Measurements from ENCODE around the gene MYCT1.

MYCT1 gene

GRCh38 chr6:152716322-152716721, 18.6 kb downstream of the MYCT1 start:
- H3K36me3 ChIP-seq (ENCODE audit: control insufficient read depth in 5 of 5, insufficient read depth in 5 of 5, low read length in 5 of 5): no peaks in the 10 kb centered on the region
- no peaks in the 10 kb centered on the region for H3K27me3 ChIP-seq (ENCODE audit: control insufficient read depth in 5 of 5, insufficient read depth in 4 of 5, low read length in 5 of 5)
- H3K4me3 ChIP-seq (ENCODE audit: low read depth in 1 of 5, low read length in 5 of 5): no peak overlapping the region
- no peak overlapping the region for H3K9ac ChIP-seq (ENCODE audit: low read length in 5 of 5)
- H3K4me1 ChIP-seq (ENCODE audit: control insufficient read depth in 5 of 5, insufficient read depth in 5 of 5, low read length in 5 of 5): peaks cover 0 to 2% (median 0%) of the 10 kb centered on the region in 5 donors
- H3K27ac ChIP-seq (ENCODE audit: low read depth, low read length): no peak overlapping the region
- H3K9me3 ChIP-seq (ENCODE audit: control insufficient read depth in 5 of 5, low read length in 5 of 5): no peaks in the 10 kb centered on the region

- peaks cover 0 to 11% (median 7%) of the 10 kb centered on the region in 5 donors for H3K4me1 ChIP-seq (ENCODE audit: control insufficient read depth in 5 of 5, insufficient read depth in 5 of 5, low read length in 5 of 5)
These were observed 23.3 kb downstream of the MYCT1 start for GRCh38 chr6:152720974-152721373.

GRCh38 chr6:152721956-152722355, 24.3 kb downstream of the MYCT1 start:
- Histone ChIP-seq H3K9ac (ENCODE audit: low read length in 5 of 5) (no peak overlapping the region), H3K36me3 (ENCODE audit: control insufficient read depth in 5 of 5, insufficient read depth in 5 of 5, low read length in 5 of 5) (peaks cover 0 to 6% (median 0%) of the 10 kb centered on the region in 5 donors), H3K4me3 (ENCODE audit: low read depth in 1 of 5, low read length in 5 of 5) (no peak overlapping the region), H3K4me1 (ENCODE audit: control insufficient read depth in 5 of 5, insufficient read depth in 5 of 5, low read length in 5 of 5) (peaks cover 0 to 11% (median 7%) of the 10 kb centered on the region in 5 donors), H3K9me3 (ENCODE audit: control insufficient read depth in 5 of 5, low read length in 5 of 5) (no peaks in the 10 kb centered on the region), H3K27ac (ENCODE audit: low read depth, low read length) (no peak overlapping the region), H3K27me3 (ENCODE audit: control insufficient read depth in 5 of 5, insufficient read depth in 4 of 5, low read length in 5 of 5) (peaks cover 0 to 6% (median 0%) of the 10 kb centered on the region in 5 donors)

More at GRCh38 chr6:152720974-152721373, 23.3 kb downstream of the MYCT1 start:
- Histone ChIP-seq H3K27ac (ENCODE audit: low read depth, low read length) (no peak overlapping the region), H3K36me3 (ENCODE audit: control insufficient read depth in 5 of 5, insufficient read depth in 5 of 5, low read length in 5 of 5) (peaks cover 0 to 6% (median 0%) of the 10 kb centered on the region in 5 donors), H3K9ac (ENCODE audit: low read length in 5 of 5) (no peak overlapping the region), H3K9me3 (ENCODE audit: control insufficient read depth in 5 of 5, low read length in 5 of 5) (no peaks in the 10 kb centered on the region), H3K27me3 (ENCODE audit: control insufficient read depth in 5 of 5, insufficient read depth in 4 of 5, low read length in 5 of 5) (peaks cover 0 to 6% (median 0%) of the 10 kb centered on the region in 5 donors), H3K4me3 (ENCODE audit: low read depth in 1 of 5, low read length in 5 of 5) (no peak overlapping the region)

GRCh38 chr6:152723398-152723797, 25.7 kb downstream of the MYCT1 start:
- Histone ChIP-seq H3K4me3 (ENCODE audit: low read depth in 1 of 5, low read length in 5 of 5) (no peak overlapping the region), H3K9ac (ENCODE audit: low read length in 5 of 5) (no peak overlapping the region), H3K27ac (ENCODE audit: low read depth, low read length) (no peak overlapping the region), H3K4me1 (ENCODE audit: control insufficient read depth in 5 of 5, insufficient read depth in 5 of 5, low read length in 5 of 5) (peaks cover 0 to 11% (median 7%) of the 10 kb centered on the region in 5 donors), H3K36me3 (ENCODE audit: control insufficient read depth in 5 of 5, insufficient read depth in 5 of 5, low read length in 5 of 5) (peaks cover 0 to 6% (median 0%) of the 10 kb centered on the region in 5 donors), H3K9me3 (ENCODE audit: control insufficient read depth in 5 of 5, low read length in 5 of 5) (no peaks in the 10 kb centered on the region), H3K27me3 (ENCODE audit: control insufficient read depth in 5 of 5, insufficient read depth in 4 of 5, low read length in 5 of 5) (peaks cover 0 to 6% (median 0%) of the 10 kb centered on the region in 5 donors)

- Histone ChIP-seq H3K27ac (ENCODE audit: low read depth, low read length) (no peak overlapping the region), H3K4me3 (ENCODE audit: low read depth in 1 of 5, low read length in 5 of 5) (no peak overlapping the region), H3K9ac (ENCODE audit: low read length in 5 of 5) (no peak overlapping the region), H3K9me3 (ENCODE audit: control insufficient read depth in 5 of 5, low read length in 5 of 5) (no peaks in the 10 kb centered on the region), H3K36me3 (ENCODE audit: control insufficient read depth in 5 of 5, insufficient read depth in 5 of 5, low read length in 5 of 5) (peaks cover 0 to 6% (median 0%) of the 10 kb centered on the region in 5 donors), H3K27me3 (ENCODE audit: control insufficient read depth in 5 of 5, insufficient read depth in 4 of 5, low read length in 5 of 5) (peaks cover 0 to 6% (median 0%) of the 10 kb centered on the region in 5 donors), H3K4me1 (ENCODE audit: control insufficient read depth in 5 of 5, insufficient read depth in 5 of 5, low read length in 5 of 5) (peaks cover 0 to 11% (median 6%) of the 10 kb centered on the region in 5 donors)
These were observed 28.6 kb downstream of the MYCT1 start for GRCh38 chr6:152726313-152726712.

GRCh38 chr6:152727507-152727906, 29.8 kb downstream of the MYCT1 start:
- H3K36me3 ChIP-seq (ENCODE audit: control insufficient read depth in 5 of 5, insufficient read depth in 5 of 5, low read length in 5 of 5): no peaks in the 10 kb centered on the region
- no peak overlapping the region for H3K27ac ChIP-seq (ENCODE audit: low read depth, low read length)
- no peak overlapping the region for H3K4me3 ChIP-seq (ENCODE audit: low read depth in 1 of 5, low read length in 5 of 5)
- no peaks in the 10 kb centered on the region for H3K9me3 ChIP-seq (ENCODE audit: control insufficient read depth in 5 of 5, low read length in 5 of 5)
- H3K4me1 ChIP-seq (ENCODE audit: control insufficient read depth in 5 of 5, insufficient read depth in 5 of 5, low read length in 5 of 5): peaks cover 0 to 11% (median 6%) of the 10 kb centered on the region in 5 donors
- no peaks in the 10 kb centered on the region for H3K27me3 ChIP-seq (ENCODE audit: control insufficient read depth in 5 of 5, insufficient read depth in 4 of 5, low read length in 5 of 5)
- no peak overlapping the region for H3K9ac ChIP-seq (ENCODE audit: low read length in 5 of 5)

GRCh38 chr6:152734630-152735029, 36.9 kb downstream of the MYCT1 start:
- H3K36me3 ChIP-seq (ENCODE audit: control insufficient read depth in 5 of 5, insufficient read depth in 5 of 5, low read length in 5 of 5): no peaks in the 10 kb centered on the region
- no peaks in the 10 kb centered on the region for H3K4me1 ChIP-seq (ENCODE audit: control insufficient read depth in 5 of 5, insufficient read depth in 5 of 5, low read length in 5 of 5)
- H3K4me3 ChIP-seq (ENCODE audit: low read depth in 1 of 5, low read length in 5 of 5): no peak overlapping the region
- no peak overlapping the region for H3K9ac ChIP-seq (ENCODE audit: low read length in 5 of 5)
- H3K9me3 ChIP-seq (ENCODE audit: control insufficient read depth in 5 of 5, low read length in 5 of 5): peaks cover 0 to 11% (median 8%) of the 10 kb centered on the region in 5 donors
- H3K27ac ChIP-seq (ENCODE audit: low read depth, low read length): no peak overlapping the region
- H3K27me3 ChIP-seq (ENCODE audit: control insufficient read depth in 5 of 5, insufficient read depth in 4 of 5, low read length in 5 of 5): no peaks in the 10 kb centered on the region

- Histone ChIP-seq H3K36me3 (ENCODE audit: control insufficient read depth in 5 of 5, insufficient read depth in 5 of 5, low read length in 5 of 5) (no peaks in the 10 kb centered on the region), H3K27ac (ENCODE audit: low read depth, low read length) (no peak overlapping the region), H3K27me3 (ENCODE audit: control insufficient read depth in 5 of 5, insufficient read depth in 4 of 5, low read length in 5 of 5) (no peaks in the 10 kb centered on the region), H3K4me1 (ENCODE audit: control insufficient read depth in 5 of 5, insufficient read depth in 5 of 5, low read length in 5 of 5) (no peaks in the 10 kb centered on the region), H3K9me3 (ENCODE audit: control insufficient read depth in 5 of 5, low read length in 5 of 5) (peaks cover 0 to 11% (median 8%) of the 10 kb centered on the region in 5 donors), H3K4me3 (ENCODE audit: low read depth in 1 of 5, low read length in 5 of 5) (no peak overlapping the region), H3K9ac (ENCODE audit: low read length in 5 of 5) (no peak overlapping the region)
These were observed 39.1 kb downstream of the MYCT1 start for GRCh38 chr6:152736687-152737273.

GRCh38 chr6:152745509-152746171, 47.9 kb downstream of the MYCT1 start:
- Histone ChIP-seq H3K4me3 (ENCODE audit: low read depth in 1 of 5, low read length in 5 of 5) (no peak overlapping the region), H3K27ac (ENCODE audit: low read depth, low read length) (no peak overlapping the region), H3K9ac (ENCODE audit: low read length in 5 of 5) (no peak overlapping the region), H3K9me3 (ENCODE audit: control insufficient read depth in 5 of 5, low read length in 5 of 5) (no peaks in the 10 kb centered on the region), H3K4me1 (ENCODE audit: control insufficient read depth in 5 of 5, insufficient read depth in 5 of 5, low read length in 5 of 5) (no peaks in the 10 kb centered on the region), H3K36me3 (ENCODE audit: control insufficient read depth in 5 of 5, insufficient read depth in 5 of 5, low read length in 5 of 5) (no peaks in the 10 kb centered on the region), H3K27me3 (ENCODE audit: control insufficient read depth in 5 of 5, insufficient read depth in 4 of 5, low read length in 5 of 5) (peaks cover 0 to 5% (median 0%) of the 10 kb centered on the region in 5 donors)

GRCh38 chr6:152746172-152746553, 48.5 kb downstream of the MYCT1 start:
- peaks cover 0 to 5% (median 0%) of the 10 kb centered on the region in 5 donors for H3K27me3 ChIP-seq (ENCODE audit: control insufficient read depth in 5 of 5, insufficient read depth in 4 of 5, low read length in 5 of 5)
- no peak overlapping the region for H3K27ac ChIP-seq (ENCODE audit: low read depth, low read length)
- H3K9ac ChIP-seq (ENCODE audit: low read length in 5 of 5): no peak overlapping the region
- no peaks in the 10 kb centered on the region for H3K36me3 ChIP-seq (ENCODE audit: control insufficient read depth in 5 of 5, insufficient read depth in 5 of 5, low read length in 5 of 5)
- no peaks in the 10 kb centered on the region for H3K4me1 ChIP-seq (ENCODE audit: control insufficient read depth in 5 of 5, insufficient read depth in 5 of 5, low read length in 5 of 5)
- H3K4me3 ChIP-seq (ENCODE audit: low read depth in 1 of 5, low read length in 5 of 5): no peak overlapping the region
- no peaks in the 10 kb centered on the region for H3K9me3 ChIP-seq (ENCODE audit: control insufficient read depth in 5 of 5, low read length in 5 of 5)

Measured in subcutaneous abdominal adipose tissue (tissue), 5 donors.